IPS-15b (cell line): Measurements from ENCODE around the gene CXXC1.

Experiments
- H3K27me3 ChIP-seq: one replicate; pipeline ENCODE4 v1.6.1; 2013; ENCODE audit warnings: low read length; ENCODE audit not compliant: control insufficient read depth, insufficient read depth
- H3K36me3 ChIP-seq: one replicate; pipeline ENCODE4 v1.6.1; 2013; ENCODE audit warnings: low read length; ENCODE audit not compliant: control insufficient read depth, insufficient read depth
- H3K4me1 ChIP-seq: one replicate; pipeline ENCODE4 v1.6.1; 2013; ENCODE audit warnings: mild to moderate bottlenecking, low read length; ENCODE audit not compliant: control insufficient read depth, insufficient read depth
- H3K4me3 ChIP-seq: one replicate; pipeline ENCODE4 v1.5.1; 2013; ENCODE audit warnings: low read depth, low read length
- H3K9ac ChIP-seq: one replicate; pipeline ENCODE4 v1.6.1; 2013; ENCODE audit warnings: low read depth, mild to moderate bottlenecking, low read length
- H3K9me3 ChIP-seq: one replicate; pipeline ENCODE4 v1.6.1; 2013; ENCODE audit warnings: mild to moderate bottlenecking, low read length; ENCODE audit not compliant: control insufficient read depth, insufficient read depth

The CXXC1 gene

DNA sequence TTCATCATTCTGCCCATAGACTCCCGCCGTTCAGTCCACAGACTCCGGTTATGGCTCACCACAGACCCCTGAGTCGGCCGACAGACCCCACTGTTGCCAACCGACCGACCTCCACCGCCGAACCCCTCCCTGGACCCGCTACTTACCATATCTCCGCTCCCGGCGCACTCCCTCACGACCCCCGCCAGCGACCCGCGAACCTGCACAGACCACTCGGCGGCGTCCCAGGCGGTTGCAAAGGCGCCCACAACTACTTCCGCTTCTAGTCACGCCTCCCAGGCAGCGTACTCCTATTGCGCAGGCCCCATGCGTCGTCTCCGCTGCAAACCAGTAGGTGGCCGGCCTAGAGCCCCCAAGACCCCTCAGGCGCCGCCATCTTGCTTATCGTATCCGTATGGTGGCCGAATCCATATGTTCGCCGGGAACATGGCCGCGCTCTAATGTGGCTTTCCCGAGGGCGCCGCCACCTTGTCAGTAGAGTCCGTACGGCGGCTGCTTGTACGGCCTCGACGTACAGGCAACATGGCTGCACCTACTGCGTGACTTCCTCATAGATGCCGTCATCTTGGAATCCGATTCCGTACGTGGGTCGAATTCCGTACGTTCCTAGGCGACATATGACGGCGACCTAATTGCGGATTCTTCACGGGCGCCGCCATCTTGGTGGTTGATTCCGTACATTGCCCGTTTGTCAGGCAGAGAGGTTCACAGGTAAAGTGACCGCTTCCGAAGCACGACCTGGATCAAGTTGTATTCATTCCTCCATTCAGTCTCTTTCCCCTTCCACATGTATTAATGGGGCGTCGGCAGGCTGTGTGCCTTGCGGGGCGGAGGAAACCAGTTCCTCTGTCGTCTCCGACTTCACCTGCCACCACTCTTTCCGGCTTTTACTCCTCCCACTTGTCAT lies at the start of gene CXXC1:
Gene CXXC1, minus strand, starts transcription at position 252 of the 907 bp plus-strand sequence. Its CDS starts 103 bp downstream, at position 149.
- peak within 1 kb of the TSS; percentile 91 for H3K4me3 ChIP-seq
- no peaks in the 10 kb centered on the region for H3K4me1 ChIP-seq
- H3K9me3 ChIP-seq = no peaks in the 10 kb centered on the region
- H3K36me3 ChIP-seq = peaks cover 24% of the 10 kb centered on the region
- H3K9ac ChIP-seq = peak within 1 kb of the TSS; percentile 73
- H3K27me3 ChIP-seq = no peaks in the 10 kb centered on the region

- Histone ChIP-seq H3K27me3 (no peaks in the 10 kb centered on the region), H3K4me1 (no peaks in the 10 kb centered on the region), H3K4me3 (no peak overlapping the region)
These were observed 47.2 kb upstream of the CXXC1 start for GRCh38 chr18:50334546-50335152.

GRCh38 chr18:50331691-50332090 lies 44.2 kb upstream of the CXXC1 start:
- H3K4me3 ChIP-seq = no peak overlapping the region
- H3K4me1 ChIP-seq = no peaks in the 10 kb centered on the region
- no peaks in the 10 kb centered on the region for H3K9me3 ChIP-seq
- H3K36me3 ChIP-seq = no peaks in the 10 kb centered on the region
- no peaks in the 10 kb centered on the region for H3K27me3 ChIP-seq
- no peak overlapping the region for H3K9ac ChIP-seq

More at GRCh38 chr18:50334546-50335152, 47.2 kb upstream of the CXXC1 start:
- no peaks in the 10 kb centered on the region for H3K36me3 ChIP-seq
- H3K9ac ChIP-seq = no peak overlapping the region
- H3K9me3 ChIP-seq = no peaks in the 10 kb centered on the region

DNA sequence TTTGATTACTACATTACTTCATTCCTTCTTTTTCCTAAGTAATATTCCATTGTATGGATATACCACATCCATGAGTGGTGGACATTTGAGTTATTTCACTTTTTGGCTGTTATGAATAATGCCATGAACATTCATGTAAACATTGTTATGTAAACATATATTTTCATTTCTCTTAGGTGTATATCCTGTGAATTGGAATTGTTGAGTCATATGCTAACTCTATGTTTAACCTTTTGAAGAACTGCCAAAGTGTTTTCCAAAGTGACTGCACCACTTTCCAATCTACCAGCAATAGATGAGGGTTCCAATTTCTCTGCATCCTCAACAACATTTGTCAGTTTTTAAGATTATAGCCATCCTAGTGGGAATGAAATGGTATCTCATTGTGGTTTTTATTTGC lies 42.7 kb upstream of the CXXC1 start:
- Histone ChIP-seq H3K9ac (no peak overlapping the region), H3K4me3 (no peak overlapping the region), H3K27me3 (no peaks in the 10 kb centered on the region), H3K36me3 (no peaks in the 10 kb centered on the region), H3K9me3 (no peaks in the 10 kb centered on the region), H3K4me1 (no peaks in the 10 kb centered on the region)

GRCh38 chr18:50327983-50328382 lies 40.5 kb upstream of the CXXC1 start:
- Histone ChIP-seq H3K9me3 (no peaks in the 10 kb centered on the region), H3K9ac (no peak overlapping the region), H3K4me1 (no peaks in the 10 kb centered on the region), H3K4me3 (no peak overlapping the region), H3K36me3 (no peaks in the 10 kb centered on the region), H3K27me3 (no peaks in the 10 kb centered on the region)

DNA sequence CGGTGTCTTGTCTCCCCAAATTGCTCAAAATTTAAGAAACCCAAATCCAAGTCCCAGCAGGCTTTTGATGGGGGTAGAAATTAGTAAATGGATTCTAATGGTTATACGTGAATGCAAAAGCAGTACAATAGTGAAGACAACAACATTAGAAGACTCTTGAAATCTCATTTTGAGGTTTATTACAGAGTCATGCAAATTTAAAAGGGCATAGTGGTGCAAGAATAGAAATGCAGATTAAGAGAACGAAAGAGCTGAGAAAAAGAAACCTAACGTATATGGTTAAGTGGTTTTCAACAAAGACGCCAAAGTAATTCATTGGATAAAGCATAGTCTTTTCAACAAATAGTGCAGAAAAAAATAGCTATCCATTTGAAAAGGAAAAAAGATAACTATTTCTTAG lies 33.2 kb upstream of the CXXC1 start:
- H3K36me3 ChIP-seq = no peaks in the 10 kb centered on the region
- H3K9me3 ChIP-seq = no peaks in the 10 kb centered on the region
- H3K4me1 ChIP-seq = no peaks in the 10 kb centered on the region
- no peaks in the 10 kb centered on the region for H3K27me3 ChIP-seq
- no peak overlapping the region for H3K9ac ChIP-seq
- no peak overlapping the region for H3K4me3 ChIP-seq

DNA sequence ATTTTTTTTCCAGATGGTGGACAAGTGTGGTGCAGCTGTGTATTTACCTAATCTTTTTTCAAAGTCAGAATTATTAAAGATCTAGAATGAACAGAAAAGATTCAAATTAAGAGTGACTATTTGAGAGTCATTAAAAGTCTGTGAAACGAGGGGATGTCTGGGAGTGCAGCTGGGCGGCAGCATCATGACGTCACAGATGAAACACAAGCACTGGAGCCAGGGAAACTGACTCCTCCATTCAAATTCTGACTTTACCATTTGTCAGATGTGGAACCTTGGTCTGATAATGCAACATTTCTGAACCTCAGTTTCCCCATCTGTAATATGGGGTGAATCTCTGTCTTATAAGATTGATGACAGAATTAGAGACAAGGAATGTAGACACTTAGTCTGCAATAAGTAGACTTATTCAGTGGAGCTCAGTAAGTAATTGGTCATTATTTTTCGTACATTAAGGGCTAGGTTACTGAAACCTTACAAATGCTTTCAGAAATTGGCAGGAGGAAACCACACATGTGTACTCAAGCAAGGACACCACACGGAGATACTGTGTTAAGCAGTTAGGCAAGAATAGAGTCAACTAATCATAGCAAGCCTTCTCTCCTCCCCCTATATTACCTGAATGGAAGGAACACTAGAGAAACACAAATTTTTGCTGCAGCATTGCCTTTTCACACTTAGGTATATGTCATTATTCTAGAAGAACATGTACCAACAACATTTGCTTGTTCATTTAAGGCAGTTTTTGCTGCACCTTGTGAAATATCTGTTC lies 27.8 kb upstream of the CXXC1 start:
- H3K4me3 ChIP-seq = no peak overlapping the region
- H3K9ac ChIP-seq = no peak overlapping the region
- no peaks in the 10 kb centered on the region for H3K9me3 ChIP-seq
- H3K36me3 ChIP-seq = no peaks in the 10 kb centered on the region
- H3K27me3 ChIP-seq = peaks cover 9% of the 10 kb centered on the region
- H3K4me1 ChIP-seq = no peaks in the 10 kb centered on the region

- Histone ChIP-seq H3K27me3 (peaks cover 17% of the 10 kb centered on the region), H3K4me1 (no peaks in the 10 kb centered on the region), H3K9ac (no peak overlapping the region), H3K4me3 (no peak overlapping the region), H3K36me3 (no peaks in the 10 kb centered on the region), H3K9me3 (no peaks in the 10 kb centered on the region)
These were observed 26.5 kb upstream of the CXXC1 start for GRCh38 chr18:50313873-50314460.

DNA sequence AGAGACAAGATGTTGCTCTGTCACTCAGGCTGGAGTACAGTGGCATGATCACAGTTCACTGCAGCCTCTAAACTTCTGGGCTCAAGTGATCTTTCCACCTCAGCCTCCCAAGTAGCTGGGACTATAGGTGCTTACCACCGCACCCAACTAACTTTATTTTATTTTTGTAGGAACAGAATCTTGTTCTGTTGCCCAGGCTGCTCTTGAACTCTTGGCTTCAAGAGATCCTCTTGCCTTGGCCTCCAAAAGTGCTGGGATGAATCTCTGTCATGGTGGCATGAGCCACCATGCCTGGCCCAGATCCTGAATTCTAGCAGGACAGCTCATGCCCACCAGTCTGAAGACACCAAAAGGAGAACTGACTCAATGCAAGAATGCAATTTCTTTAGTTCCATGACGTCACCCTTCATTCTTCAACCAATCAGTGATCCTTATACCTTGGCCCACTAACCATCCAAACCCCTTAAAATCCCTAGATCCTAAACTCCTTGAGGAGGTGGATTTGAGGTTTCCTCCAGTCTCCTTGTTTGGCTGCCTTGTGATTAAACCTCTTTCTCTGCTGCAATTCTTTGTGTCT lies 25.6 kb upstream of the CXXC1 start:
- no peak overlapping the region for H3K9ac ChIP-seq
- H3K27me3 ChIP-seq = peaks cover 26% of the 10 kb centered on the region
- H3K36me3 ChIP-seq = no peaks in the 10 kb centered on the region
- no peak overlapping the region for H3K4me3 ChIP-seq
- no peaks in the 10 kb centered on the region for H3K9me3 ChIP-seq
- H3K4me1 ChIP-seq = peaks cover under 1% of the 10 kb centered on the region

DNA sequence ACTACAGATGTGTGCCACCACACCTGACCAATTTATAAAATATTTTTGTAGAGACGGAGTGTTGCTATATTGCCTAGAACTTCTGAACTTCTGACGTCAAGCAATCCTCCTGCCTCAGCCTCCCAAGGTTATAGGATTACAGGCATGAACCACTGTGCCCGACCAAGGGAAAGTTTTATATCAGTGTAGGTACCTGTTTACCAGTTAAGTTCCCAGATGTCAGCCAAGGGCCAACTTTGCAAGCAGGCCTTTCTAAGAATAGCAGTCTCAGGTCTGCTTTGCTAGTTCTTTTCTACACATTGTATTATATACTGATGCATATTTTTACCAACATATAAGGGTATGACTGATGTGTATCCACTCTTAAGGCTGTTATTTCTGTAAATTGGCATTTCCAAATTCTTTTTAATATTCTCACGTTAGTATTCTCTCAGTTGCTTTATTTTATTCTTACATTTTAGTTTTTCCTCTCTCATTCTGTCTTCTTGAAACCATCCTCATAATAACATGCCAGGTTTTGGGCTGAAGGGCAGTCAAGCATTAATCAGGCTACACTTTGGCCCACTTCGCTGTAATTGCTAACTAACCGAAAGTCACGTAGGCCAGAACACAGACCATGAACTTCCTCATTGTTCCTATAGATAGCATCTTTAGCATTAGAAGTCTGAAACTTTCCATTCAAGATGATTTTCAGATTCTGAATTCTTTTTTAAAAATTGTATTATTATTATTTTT lies 25.0 kb upstream of the CXXC1 start:
- peaks cover 29% of the 10 kb centered on the region for H3K27me3 ChIP-seq
- peaks cover 4% of the 10 kb centered on the region for H3K4me1 ChIP-seq
- no peaks in the 10 kb centered on the region for H3K36me3 ChIP-seq
- no peak overlapping the region for H3K4me3 ChIP-seq
- H3K9ac ChIP-seq = no peak overlapping the region
- H3K9me3 ChIP-seq = no peaks in the 10 kb centered on the region
